HUES48 (cell line): ENCODE results near the gene KYNU.
"Not testable (repeated sequence)": the region's sequence is repeated elsewhere in the genome, so short reads cannot be mapped to it uniquely, and the experiment has no call there.

Source experiments
- H3K27ac ChIP-seq: one replicate; pipeline ENCODE4 v1.7.0; 2013; ENCODE audit warnings: low read depth, low read length, inconsistent platforms
- H3K27me3 ChIP-seq: 2 replicates; pipeline ENCODE4 v1.6.1; 2013; ENCODE audit warnings: mild to moderate bottlenecking, low read length; ENCODE audit not compliant: control insufficient read depth, insufficient read depth
- H3K36me3 ChIP-seq: 2 replicates; pipeline ENCODE4 v1.6.1; 2013; ENCODE audit warnings: low read length; ENCODE audit not compliant: control insufficient read depth, insufficient read depth
- H3K4me1 ChIP-seq: 2 replicates; pipeline ENCODE4 v1.6.1; 2013; ENCODE audit warnings: mild to moderate bottlenecking, low read length; ENCODE audit not compliant: control insufficient read depth, insufficient read depth
- H3K4me3 ChIP-seq: 2 replicates; pipeline ENCODE4 v1.5.1; 2013; ENCODE audit warnings: mild to moderate bottlenecking, low read depth, low read length
- H3K9ac ChIP-seq: 2 replicates; pipeline ENCODE4 v1.6.1; 2013; ENCODE audit warnings: mild to moderate bottlenecking, low read depth, low read length, moderate library complexity
- H3K9me3 ChIP-seq: 2 replicates; pipeline ENCODE4 v1.6.1; 2013; ENCODE audit warnings: low read length; ENCODE audit not compliant: control insufficient read depth, insufficient read depth

KYNU gene

DNA sequence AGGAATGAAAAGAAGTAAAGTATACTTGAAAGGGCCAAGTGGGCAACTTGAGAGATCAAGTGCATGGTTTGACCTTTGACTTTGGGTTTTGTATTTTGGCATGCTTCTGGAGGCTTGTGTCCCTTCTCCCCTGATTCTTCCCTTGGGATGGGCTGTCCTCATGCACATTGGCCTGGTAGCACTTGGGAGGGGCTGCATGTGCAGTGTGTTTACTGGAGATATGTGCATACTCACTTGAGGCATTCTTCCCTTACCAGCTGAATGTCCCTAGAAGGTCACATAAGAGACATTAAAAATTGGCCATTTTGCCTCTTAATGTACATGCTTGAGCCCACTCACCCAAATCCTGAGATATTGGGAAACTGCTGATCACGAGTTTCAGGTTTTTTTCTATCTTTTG, 65.2 kb downstream of the KYNU start:
- no peak overlapping the region for H3K27ac ChIP-seq
- no peak overlapping the region for H3K4me3 ChIP-seq
- H3K27me3 ChIP-seq: no peaks in the 10 kb centered on the region
- no peak overlapping the region for H3K9ac ChIP-seq
- H3K36me3 ChIP-seq: no peaks in the 10 kb centered on the region
- no peaks in the 10 kb centered on the region for H3K9me3 ChIP-seq
- 0 out of 2 replicates have a peak, but pooled peaks cover 5% of the 10 kb centered on the region for H3K4me1 ChIP-seq

DNA sequence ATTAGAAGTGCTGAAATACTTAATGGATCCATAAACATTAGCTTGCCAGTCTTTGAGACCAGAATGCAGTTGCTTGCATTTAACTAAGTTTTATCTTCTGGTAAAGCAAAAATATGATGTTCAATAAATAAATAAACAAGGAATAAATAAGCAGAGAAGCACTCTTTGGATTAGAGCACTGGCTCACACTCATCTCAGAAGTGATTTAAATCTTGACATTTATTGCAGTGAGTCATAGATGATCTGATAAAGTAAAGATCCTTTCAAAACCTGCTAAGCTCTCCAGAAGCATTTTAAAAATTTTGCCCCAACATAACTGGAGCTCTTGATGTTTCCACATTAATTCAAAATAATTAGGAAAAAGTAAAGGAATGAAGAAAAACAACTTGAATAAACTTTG, 66.8 kb downstream of the KYNU start:
- 0 out of 2 replicates have a peak, but pooled peaks cover 5% of the 10 kb centered on the region for H3K4me1 ChIP-seq
- H3K36me3 ChIP-seq: no peaks in the 10 kb centered on the region
- H3K9ac ChIP-seq: no peak overlapping the region
- H3K9me3 ChIP-seq: peaks cover 3% of the 10 kb centered on the region
- H3K27ac ChIP-seq: no peak overlapping the region
- no peaks in the 10 kb centered on the region for H3K27me3 ChIP-seq
- no peak overlapping the region for H3K4me3 ChIP-seq

DNA sequence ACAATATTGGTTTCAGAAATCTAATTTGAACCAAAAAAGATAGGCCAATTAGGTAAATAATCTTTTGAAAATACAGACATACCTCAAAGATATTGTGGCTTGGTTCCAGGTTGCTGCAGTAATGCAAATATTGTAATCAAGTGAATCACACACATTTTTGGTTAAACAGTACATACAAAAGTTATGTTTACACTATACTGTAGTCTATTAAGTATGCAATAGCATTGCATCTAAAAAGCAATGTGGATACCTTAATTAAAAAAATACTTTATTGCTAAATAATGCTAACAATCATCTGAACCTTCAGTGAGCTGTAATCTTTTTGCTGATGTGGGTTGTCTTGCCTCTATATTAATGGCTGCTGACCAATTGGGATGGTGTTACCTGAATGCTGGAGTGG, 67.3 kb downstream of the KYNU start:
- Histone ChIP-seq H3K27me3 (no peaks in the 10 kb centered on the region), H3K36me3 (no peaks in the 10 kb centered on the region), H3K27ac (no peak overlapping the region), H3K9ac (no peak overlapping the region), H3K4me1 (0 out of 2 replicates have a peak, but pooled peaks cover 5% of the 10 kb centered on the region), H3K4me3 (no peak overlapping the region), H3K9me3 (peaks cover 7% of the 10 kb centered on the region)

GRCh38 chr2:142946941-142947340, 69.5 kb downstream of the KYNU start:
- Histone ChIP-seq H3K4me3 (no peak overlapping the region), H3K36me3 (no peaks in the 10 kb centered on the region), H3K4me1 (no peaks in the 10 kb centered on the region), H3K27me3 (no peaks in the 10 kb centered on the region), H3K27ac (no peak overlapping the region), H3K9me3 (peaks cover 7% of the 10 kb centered on the region), H3K9ac (no peak overlapping the region)

DNA sequence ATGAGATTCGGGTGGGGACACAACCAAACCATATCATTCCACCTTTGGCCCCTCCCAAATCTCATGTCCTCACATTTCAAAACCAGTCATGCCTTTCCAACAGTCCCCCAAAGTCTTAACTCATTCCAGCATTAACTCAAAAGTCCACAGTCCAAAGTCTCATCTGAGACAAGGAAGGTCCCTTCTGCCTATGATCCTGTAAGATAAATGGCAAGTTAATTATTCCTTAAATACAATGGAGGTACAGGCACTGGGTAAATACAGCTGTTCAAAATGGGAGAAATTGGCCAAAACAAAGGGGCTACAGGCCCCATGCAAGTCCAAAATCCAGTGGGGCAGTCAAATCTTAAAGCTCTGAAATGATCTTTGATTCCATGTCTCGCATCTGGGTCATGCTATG, 71.3 kb downstream of the KYNU start:
- not testable (repeated sequence) for H3K27ac ChIP-seq, H3K9me3 ChIP-seq, H3K9ac ChIP-seq, H3K36me3 ChIP-seq, H3K4me3 ChIP-seq, H3K27me3 ChIP-seq, H3K4me1 ChIP-seq

DNA sequence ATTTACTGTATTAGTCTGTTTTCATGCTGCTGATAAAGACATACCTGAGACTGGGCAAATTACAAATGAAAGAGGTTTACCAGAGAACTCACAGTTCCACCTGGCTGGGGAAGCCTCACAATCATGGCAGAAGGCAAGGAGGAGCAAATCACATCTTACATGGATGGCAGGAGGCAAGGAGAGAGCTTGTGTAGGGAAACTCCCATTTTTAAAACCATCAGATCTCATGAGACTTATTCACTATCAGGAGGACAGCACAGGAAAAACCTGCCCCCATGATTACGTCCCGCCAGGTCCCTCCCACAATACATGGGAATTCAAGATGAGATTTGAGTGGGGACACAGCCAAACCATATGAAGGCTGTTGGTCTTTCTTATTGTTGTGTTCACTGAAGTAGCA, 72.9 kb downstream of the KYNU start:
- H3K4me1 ChIP-seq, H3K9me3 ChIP-seq, H3K9ac ChIP-seq, H3K36me3 ChIP-seq, H3K27ac ChIP-seq, H3K27me3 ChIP-seq, H3K4me3 ChIP-seq: not testable (repeated sequence)

GRCh38 chr2:142951190-142952007, 73.9 kb downstream of the KYNU start:
- Histone ChIP-seq H3K27ac (no peak overlapping the region), H3K4me3 (no peak overlapping the region), H3K27me3 (no peaks in the 10 kb centered on the region), H3K9me3 (peaks cover 7% of the 10 kb centered on the region), H3K36me3 (no peaks in the 10 kb centered on the region), H3K4me1 (no peaks in the 10 kb centered on the region), H3K9ac (no peak overlapping the region)

DNA sequence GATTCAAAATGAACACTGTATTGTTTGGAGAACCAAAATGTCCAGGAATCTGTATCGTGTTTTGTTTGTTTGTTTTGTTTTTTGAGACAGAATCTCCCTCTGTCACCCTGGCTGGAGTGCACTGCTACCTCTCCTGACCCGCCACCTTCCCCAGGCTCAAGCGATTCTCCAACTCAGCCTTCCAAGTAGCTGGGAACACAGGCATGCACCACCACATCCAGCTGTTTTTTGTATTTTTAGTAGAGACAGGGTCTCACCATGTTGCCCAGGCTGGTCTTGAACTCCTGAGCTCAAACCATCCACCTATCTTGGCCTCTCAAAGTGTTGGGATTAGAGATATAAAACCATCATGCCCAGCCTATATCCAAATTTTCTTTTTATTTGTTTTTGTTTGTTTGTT, 74.6 kb downstream of the KYNU start:
- H3K4me3 ChIP-seq: no peak overlapping the region
- H3K27me3 ChIP-seq: no peaks in the 10 kb centered on the region
- no peak overlapping the region for H3K9ac ChIP-seq
- no peak overlapping the region for H3K27ac ChIP-seq
- H3K9me3 ChIP-seq: peaks cover 7% of the 10 kb centered on the region
- no peaks in the 10 kb centered on the region for H3K36me3 ChIP-seq
- no peaks in the 10 kb centered on the region for H3K4me1 ChIP-seq

DNA sequence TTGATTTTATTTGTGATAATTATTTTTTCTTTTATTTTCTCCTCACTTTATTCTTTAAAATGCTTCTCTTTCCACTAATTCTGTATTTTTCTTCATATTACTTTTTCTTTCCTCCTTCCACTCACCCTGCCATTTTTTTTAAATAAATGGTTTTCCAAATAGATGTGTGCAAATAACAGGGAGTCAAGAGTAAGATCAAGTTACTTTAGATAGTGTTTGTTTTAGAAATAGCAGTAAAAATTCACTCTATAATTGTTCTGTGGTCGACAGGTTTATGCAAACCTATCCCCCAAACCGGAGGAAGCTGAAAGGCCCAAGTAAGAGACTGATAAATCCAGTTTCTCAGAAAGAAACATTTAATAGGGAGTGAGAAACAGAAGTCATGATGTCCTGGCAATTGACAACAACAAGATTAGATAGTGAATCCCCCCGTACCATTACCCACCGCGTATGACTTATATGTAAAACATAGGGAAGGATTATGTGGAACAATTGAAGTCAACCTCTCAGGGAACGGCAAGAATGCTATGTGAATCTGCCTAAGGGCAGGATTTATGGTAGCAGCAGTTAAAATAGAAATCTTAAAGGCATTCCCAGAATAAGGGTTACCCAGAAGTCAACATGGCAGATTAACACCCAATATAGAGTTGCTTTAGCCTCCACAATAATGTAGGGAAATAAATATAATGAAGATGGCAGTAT, 75.5 kb downstream of the KYNU start:
- Histone ChIP-seq H3K36me3 (no peaks in the 10 kb centered on the region), H3K4me1 (no peaks in the 10 kb centered on the region), H3K27ac (no peak overlapping the region), H3K9me3 (peaks cover 7% of the 10 kb centered on the region), H3K4me3 (no peak overlapping the region), H3K9ac (no peak overlapping the region), H3K27me3 (no peaks in the 10 kb centered on the region)

DNA sequence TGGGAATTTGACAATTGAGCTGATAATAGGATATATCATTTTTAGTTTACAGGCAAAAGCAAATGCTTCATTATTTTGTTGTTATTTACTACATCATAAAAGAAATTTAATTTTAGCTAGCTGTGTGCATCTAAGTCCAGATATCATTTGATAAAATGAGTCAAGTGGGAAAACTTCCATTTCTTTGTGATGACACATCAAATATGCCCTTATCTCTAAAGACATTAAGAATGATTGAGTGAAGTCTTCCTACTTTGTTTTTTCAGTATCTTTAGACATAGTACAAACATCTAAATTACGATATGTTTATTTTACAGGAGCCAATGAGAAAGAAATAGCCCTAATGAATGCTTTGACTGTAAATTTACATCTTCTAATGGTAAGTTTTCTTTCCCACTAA, 77.0 kb downstream of the KYNU start:
- H3K27me3 ChIP-seq: no peaks in the 10 kb centered on the region
- H3K27ac ChIP-seq: no peak overlapping the region
- no peak overlapping the region for H3K9ac ChIP-seq
- peaks cover 2% of the 10 kb centered on the region for H3K9me3 ChIP-seq
- no peaks in the 10 kb centered on the region for H3K36me3 ChIP-seq
- H3K4me1 ChIP-seq: no peaks in the 10 kb centered on the region
- H3K4me3 ChIP-seq: no peak overlapping the region

GRCh38 chr2:142957144-142957543, 79.7 kb downstream of the KYNU start:
- no peaks in the 10 kb centered on the region for H3K4me1 ChIP-seq
- H3K27me3 ChIP-seq: no peaks in the 10 kb centered on the region
- H3K4me3 ChIP-seq: no peak overlapping the region
- no peak overlapping the region for H3K9ac ChIP-seq
- no peak overlapping the region for H3K27ac ChIP-seq
- no peaks in the 10 kb centered on the region for H3K9me3 ChIP-seq
- H3K36me3 ChIP-seq: no peaks in the 10 kb centered on the region
